Lung (tissue), 12 donors: ENCODE data around the gene ARL6IP5. TPM values are rescaled to one million over a fixed set of nuclear protein-coding genes. Genes with fewer than 3 reads are reported as not detected.
A peak's percentile ranks its signal among the peaks of the same experiment; 100 is the strongest.

Experiments
- ATAC-seq: fragments of 200-7000 bp; cut with Tn5 transposase; one replicate; pipeline ENCODE4 v1.9.1; 2020; ENCODE audit warnings: moderate number of reproducible peaks; ENCODE audit not compliant: insufficient read depth, low FRiP score
- DNase-seq, 3 donors: peaks; one replicate each; pipeline ENCODE4 v3.0.0-alpha.2; 2013 to 2017
- H3K27ac ChIP-seq, 2 donors: one replicate each; pipeline ENCODE4 v1.5.1; 2013; ENCODE audit warnings: mild to moderate bottlenecking in 2 of 2, moderate library complexity in 2 of 2, control low read depth in 1 of 2, inconsistent platforms in 1 of 2, low read depth in 1 of 2, low read length in 1 of 2
- H3K27me3 ChIP-seq, 3 donors: one replicate each; pipeline ENCODE4 v1.5.1; 2013; ENCODE audit warnings: low read length in 2 of 3; ENCODE audit not compliant: control insufficient read depth in 3 of 3, insufficient read depth in 3 of 3
- H3K36me3 ChIP-seq, 4 donors: one replicate each; pipeline ENCODE4 v1.5.1; 2013; ENCODE audit warnings: low read length in 4 of 4, mild to moderate bottlenecking in 1 of 4, moderate library complexity in 1 of 4; ENCODE audit not compliant: control insufficient read depth in 4 of 4, insufficient read depth in 4 of 4
- H3K4me1 ChIP-seq, 5 donors: one replicate each; pipeline ENCODE4 v1.5.1; 2013; ENCODE audit warnings: low read length in 5 of 5, mild to moderate bottlenecking in 2 of 5, moderate library complexity in 1 of 5; ENCODE audit not compliant: control insufficient read depth in 5 of 5, insufficient read depth in 5 of 5
- H3K4me3 ChIP-seq: one replicate; pipeline ENCODE4 v1.5.1; 2013; ENCODE audit warnings: mild to moderate bottlenecking, control low read depth, moderate library complexity
- H3K9ac ChIP-seq, 2 donors: one replicate each; pipeline ENCODE4 v1.5.1; 2013; ENCODE audit warnings: low read length in 2 of 2, control low read depth in 1 of 2; ENCODE audit not compliant: insufficient read depth in 1 of 2
- H3K9me3 ChIP-seq, 4 donors: one replicate each; pipeline ENCODE4 v1.5.1; 2013; ENCODE audit warnings: low read length in 3 of 4, mild to moderate bottlenecking in 1 of 4, moderate library complexity in 1 of 4; ENCODE audit not compliant: control insufficient read depth in 4 of 4, insufficient read depth in 3 of 4
- CTCF ChIP-seq: IDR thresholded peaks from 2 replicates; pipeline ENCODE4 v1.5.1; 2012; ENCODE audit warnings: mild to moderate bottlenecking; ENCODE audit errors: control extremely low read depth, extremely low read depth
- WGBS, 2 donors: extraction: QIAGEN DNeasy Blood & Tissue Kit; methylation state at CpG; one replicate each; pipeline ENCODE4 v1.1.7; 2013; 5-methylcytosine and 5-hydroxymethylcytosine counted together
- polyA plus RNA-seq, 2 donors: library from polyadenylated mRNA; stranded (reverse); fragments of 200-250 nt; gene quantifications; one replicate each; pipeline ENCODE4 v1.2.1, GENCODE V29; 2013
- total RNA-seq, 2 donors: library from RNA; depleted of rRNA in 1 of 2; stranded (reverse); fragments of >200 nt in 1 of 2; gene quantifications; one replicate each; pipeline ENCODE4 v1.2.1, GENCODE V29; 2014 to 2021
- donor health status: control.
- donor health status: control.
- donor health status: Bipolar disorder and iron deficiency.
- donor health status: healthy.
- donor health status: DM: yes; HTN: yes; CAD: no.

Gene ARL6IP5
- total and polyA plus RNA-seq, 4 donors = 105 to 132 (median 121) TPM

GRCh38 chr3:69082805-69083204 lies 1.9 kb upstream of the ARL6IP5 start:
- H3K4me1 ChIP-seq = peaks cover 6 to 56% (median 18%) of the 10 kb centered on the region in 5 donors
- TF ChIP-seq CTCF = no peak
- peak overlapping the region in 1 of 2 donors; percentile 13 for H3K9ac ChIP-seq
- H3K9me3 ChIP-seq = no peaks in the 10 kb centered on the region
- no peak overlapping the region for H3K4me3 ChIP-seq
- peaks cover 0 to 1% (median 0%) of the 10 kb centered on the region in 4 donors for H3K36me3 ChIP-seq
- peak; percentile 33 to 50 (median 49) for DNase-seq
- peak overlapping the region; percentile 17 to 64 for H3K27ac ChIP-seq
- no peaks in the 10 kb centered on the region for H3K27me3 ChIP-seq
- ATAC-seq = peak; percentile 22

DNA sequence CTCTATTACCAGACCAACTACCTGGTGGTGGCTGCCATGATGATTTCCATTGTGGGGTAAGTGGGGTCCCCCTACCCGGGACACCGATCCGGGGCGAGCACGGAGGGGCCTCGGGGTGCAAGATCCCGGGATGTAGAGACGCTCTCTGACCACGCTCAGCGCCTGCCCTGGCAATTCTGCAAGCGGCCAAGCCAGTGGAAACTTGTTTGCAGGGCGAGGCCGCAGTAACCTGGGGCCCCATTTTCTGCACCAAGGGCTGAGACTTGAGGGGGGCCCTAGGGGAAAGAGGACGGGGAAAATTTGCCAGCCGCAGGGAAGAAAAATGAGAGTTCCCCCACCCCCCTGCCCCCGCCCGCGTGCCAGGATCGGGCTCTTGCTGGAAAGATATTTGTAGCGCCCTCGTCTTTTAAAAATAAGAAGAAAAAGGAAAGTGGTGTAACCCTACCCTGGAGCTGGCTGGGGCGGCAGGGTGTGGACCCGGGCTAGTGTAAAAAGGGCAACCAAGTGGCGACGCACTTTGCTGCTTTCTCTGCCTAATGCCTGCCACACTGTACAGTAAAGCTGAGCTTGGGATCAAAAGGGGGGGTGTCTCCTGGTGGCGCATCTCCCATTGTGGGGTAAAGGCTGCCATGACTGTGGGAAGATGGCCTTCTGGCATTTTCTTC lies 563 bp downstream of the ARL6IP5 start:
- no peak for TF ChIP-seq CTCF
- Histone ChIP-seq H3K4me1 (peaks cover 6 to 43% (median 24%) of the 10 kb centered on the region in 5 donors), H3K9me3 (no peaks in the 10 kb centered on the region), H3K27me3 (no peaks in the 10 kb centered on the region), H3K4me3 (peak overlapping the region; percentile 100), H3K27ac (peak overlapping the region; percentile 99 to 100), H3K9ac (peak overlapping the region in 1 of 2 donors; percentile 82), H3K36me3 (peaks cover 0 to under 1% (median 0%) of the 10 kb centered on the region in 4 donors)
- WGBS, 2 donors = 0 to 1% methylated on average over 26 of the region's 26 CpGs
- DNase-seq (peak in 2 of 3 donors; percentile 21 to 44), ATAC-seq (peak; percentile 1)

GRCh38 chr3:69085833-69086722 lies 1.3 kb downstream of the ARL6IP5 start:
- Histone ChIP-seq H3K4me1 (peaks cover 6 to 36% (median 24%) of the 10 kb centered on the region in 5 donors), H3K9me3 (no peaks in the 10 kb centered on the region), H3K9ac (peak overlapping the region in 1 of 2 donors; percentile 63), H3K27me3 (no peaks in the 10 kb centered on the region), H3K27ac (peak overlapping the region; percentile 99 to 100), H3K36me3 (peaks cover 0 to 4% (median 0%) of the 10 kb centered on the region in 4 donors), H3K4me3 (peak overlapping the region; percentile 100)
- ATAC-seq = peak; percentile 50
- WGBS, 2 donors = 1% methylated on average over 8 of the region's 8 CpGs
- TF ChIP-seq CTCF = no peak
- peak; percentile 61 to 82 (median 68) for DNase-seq
